Gastrocnemius medialis (tissue), 4 donors: ENCODE results near the gene RERE.

Experiments
- POLR2A ChIP-seq, 2 donors: fragments of 450-650 bp; IDR thresholded peaks; one replicate each; pipeline ENCODE4 v1.6.1; 2017; ENCODE audit warnings: antibody characterized with exemption in 2 of 2, mild to moderate bottlenecking in 2 of 2, moderate library complexity in 2 of 2
- TF ChIP-seq, protein P1 (sequence below), 5 experiments: fragments of 450-650 bp in 3 of 5; fragments of 200-600 bp in 2 of 5; sonication (generic) in 2 of 5; IDR thresholded peaks in 4 of 5; conservative IDR thresholded peaks in 1 of 5; 1 replicate in 4 of 5; 2 replicates in 1 of 5; pipeline ENCODE4 v1.5.1; 2016 to 2019; ENCODE audit warnings: antibody characterized with exemption in 5 of 5, mild to moderate bottlenecking in 3 of 5, moderate library complexity in 3 of 5

DNA sequence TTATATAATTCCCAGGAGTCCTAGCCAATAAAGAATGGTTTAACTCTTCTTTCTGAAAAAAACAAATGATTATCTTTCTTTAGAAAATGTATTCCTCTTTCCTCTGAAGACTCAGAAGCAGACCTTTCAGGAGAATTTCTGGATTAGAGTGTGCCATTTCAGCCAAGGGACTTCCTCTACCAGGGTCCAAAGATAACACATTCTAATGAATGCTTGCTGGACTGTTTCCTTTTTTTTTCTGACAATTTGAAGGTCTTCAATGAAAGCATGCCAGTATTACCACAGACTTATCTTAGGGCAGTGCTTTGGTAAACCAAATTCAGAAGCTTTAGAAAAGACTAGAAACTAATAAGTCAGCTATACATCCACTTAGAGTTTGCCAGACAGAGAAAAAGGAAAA lies 80.5 kb downstream of the RERE start:
- TF ChIP-seq POLR2A (IDR thresholded peaks at IDR 0.05), result no peak
- TF ChIP-seq, protein P1, sequence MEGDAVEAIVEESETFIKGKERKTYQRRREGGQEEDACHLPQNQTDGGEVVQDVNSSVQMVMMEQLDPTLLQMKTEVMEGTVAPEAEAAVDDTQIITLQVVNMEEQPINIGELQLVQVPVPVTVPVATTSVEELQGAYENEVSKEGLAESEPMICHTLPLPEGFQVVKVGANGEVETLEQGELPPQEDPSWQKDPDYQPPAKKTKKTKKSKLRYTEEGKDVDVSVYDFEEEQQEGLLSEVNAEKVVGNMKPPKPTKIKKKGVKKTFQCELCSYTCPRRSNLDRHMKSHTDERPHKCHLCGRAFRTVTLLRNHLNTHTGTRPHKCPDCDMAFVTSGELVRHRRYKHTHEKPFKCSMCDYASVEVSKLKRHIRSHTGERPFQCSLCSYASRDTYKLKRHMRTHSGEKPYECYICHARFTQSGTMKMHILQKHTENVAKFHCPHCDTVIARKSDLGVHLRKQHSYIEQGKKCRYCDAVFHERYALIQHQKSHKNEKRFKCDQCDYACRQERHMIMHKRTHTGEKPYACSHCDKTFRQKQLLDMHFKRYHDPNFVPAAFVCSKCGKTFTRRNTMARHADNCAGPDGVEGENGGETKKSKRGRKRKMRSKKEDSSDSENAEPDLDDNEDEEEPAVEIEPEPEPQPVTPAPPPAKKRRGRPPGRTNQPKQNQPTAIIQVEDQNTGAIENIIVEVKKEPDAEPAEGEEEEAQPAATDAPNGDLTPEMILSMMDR (IDR thresholded peaks at IDR 0.05 in 4 of 5, conservative IDR thresholded peaks at IDR 0.05 in 1 of 5), result no peak
